Left hindlimb (tissue), 1 donor: ENCODE measurements around the gene AFAP1.

Experiments
- DNase-seq: peaks from one replicate; pipeline ENCODE4 v3.0.0-alpha.2; 2018

AFAP1 gene

DNA sequence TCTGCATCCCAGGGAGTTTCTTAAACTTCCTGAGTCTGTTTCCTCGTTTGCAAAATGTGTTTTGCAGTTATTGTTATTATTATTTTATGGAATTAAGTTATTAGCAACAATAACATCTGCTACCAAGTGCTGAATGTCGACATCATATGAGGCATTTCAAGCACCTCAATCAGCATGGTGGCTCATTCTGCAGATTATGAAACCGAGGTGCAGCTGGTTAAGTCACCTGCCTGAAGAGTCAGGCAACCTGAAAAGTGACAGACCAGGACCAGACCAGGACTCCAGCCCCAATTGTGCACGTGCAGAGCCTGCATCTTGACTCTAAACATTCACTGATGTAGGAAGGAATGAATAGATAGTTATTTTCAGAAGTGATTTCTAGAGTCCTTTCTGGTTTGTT lies 99.8 kb downstream of the AFAP1 start:
- no peak for DNase-seq

DNA sequence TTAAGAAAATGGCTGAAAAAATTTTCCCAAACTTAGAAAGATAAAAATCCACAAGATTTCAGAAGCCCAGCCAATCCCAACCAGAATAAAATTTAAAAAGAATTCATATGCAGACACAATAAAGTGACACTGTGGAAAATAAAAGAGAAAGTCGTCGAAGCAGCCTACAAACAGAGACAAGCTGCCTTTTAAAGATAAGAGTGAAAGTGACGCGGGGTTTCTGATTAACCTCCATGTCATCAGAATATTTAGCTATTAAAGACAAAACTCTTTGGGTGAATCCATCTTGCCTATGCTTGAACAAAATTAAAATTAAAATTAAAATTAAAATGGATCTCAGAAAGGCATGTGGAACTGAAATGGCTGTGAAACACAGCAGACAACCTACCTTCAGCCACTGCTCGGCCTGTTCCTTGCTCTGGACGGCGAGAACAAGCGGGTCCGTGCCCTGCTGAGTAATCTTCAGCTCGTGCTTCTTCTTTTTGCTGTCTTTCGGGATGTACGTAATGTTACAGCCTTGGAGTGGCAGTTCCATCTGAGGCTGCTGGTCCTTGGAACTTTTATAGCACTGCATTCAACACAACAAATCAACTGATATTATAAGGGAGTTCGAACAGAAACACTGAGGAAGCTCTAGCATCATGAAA lies 101.4 kb downstream of the AFAP1 start:
- DNase-seq = no peak

DNA sequence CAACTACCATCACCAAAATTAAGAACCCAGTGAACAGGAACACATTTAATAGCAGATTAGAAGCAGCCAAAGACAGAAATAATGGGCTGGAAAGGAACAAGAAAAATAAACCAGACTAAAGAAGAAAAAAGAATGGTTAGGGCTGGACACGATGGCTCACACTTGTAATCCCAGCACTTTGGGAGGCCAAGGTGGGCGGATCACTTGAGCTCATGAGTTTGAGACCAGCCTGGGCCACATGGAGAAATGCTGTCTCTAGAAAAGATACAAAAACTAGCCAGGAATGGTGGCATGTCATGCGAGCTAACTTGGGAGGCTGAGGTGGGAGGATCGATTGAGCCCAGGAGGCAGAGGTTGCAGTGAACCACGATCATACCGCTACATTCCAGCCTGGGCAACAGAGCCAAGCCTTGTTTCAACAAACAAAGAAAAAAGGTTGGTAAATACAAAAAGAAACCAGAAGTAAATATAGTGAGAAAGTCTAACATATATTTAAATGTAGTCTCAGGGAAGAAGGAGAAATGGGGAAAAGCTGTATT lies 102.0 kb downstream of the AFAP1 start:
- no peak for DNase-seq

DNA sequence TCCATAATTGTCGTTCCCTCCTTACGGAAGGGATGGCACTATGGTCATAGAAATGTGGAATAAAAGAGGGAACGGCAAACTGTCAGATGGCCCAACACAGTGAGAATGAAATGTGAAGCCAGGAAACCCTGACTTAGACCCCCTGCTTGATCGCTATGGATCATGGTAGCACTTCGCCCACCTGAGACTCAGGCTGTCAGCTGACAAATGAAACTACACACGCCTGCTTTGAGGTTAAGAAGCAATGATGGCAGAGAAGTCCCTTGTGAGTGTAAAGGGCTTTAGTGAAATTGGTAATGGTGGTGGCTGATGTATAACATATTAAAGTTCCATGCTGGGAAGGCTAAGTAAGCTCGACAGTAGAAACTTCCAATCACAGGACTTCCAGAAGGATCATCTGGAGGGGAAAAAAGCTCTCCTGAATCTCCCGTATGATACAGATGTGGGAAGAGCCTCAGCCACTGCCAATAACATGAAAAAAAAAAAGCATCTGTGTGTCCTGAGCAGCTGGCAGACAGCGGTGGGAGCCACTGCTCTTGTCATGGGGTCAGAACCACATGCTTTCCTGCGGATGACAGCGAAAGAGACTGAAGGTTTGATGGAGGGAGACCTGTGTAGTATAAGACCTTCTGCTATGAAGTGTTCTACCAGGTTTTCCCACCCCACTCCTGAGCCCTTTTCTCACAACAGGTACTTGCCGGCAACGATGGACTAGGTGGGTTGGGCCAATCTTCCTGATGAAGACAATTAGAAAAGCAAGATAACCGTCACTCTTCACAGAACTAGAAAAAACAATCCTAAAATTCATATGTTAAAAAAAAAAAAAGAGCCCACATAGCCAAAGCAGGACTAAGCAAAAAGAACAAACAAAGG lies 107.6 kb downstream of the AFAP1 start:
- DNase-seq = no peak

DNA sequence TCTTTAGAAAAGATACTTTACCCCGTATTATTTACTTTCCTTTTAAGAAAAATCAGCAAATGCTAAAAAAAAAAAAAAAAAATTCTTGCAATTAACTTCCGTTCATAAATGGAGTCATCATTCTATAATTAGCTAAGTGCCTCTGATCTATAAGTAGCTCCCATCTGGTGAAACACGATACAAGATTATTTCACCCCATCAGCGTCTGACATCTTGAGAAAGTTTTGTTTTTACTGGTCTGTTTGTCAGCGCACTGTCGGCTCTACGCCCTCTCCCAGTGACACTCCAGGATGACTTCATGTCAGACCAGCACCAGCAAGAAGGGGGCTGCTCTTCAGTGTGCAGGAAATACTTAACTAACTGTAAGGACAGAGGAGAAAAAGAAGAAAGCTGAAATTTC lies 108.3 kb downstream of the AFAP1 start:
- DNase-seq = no peak

DNA sequence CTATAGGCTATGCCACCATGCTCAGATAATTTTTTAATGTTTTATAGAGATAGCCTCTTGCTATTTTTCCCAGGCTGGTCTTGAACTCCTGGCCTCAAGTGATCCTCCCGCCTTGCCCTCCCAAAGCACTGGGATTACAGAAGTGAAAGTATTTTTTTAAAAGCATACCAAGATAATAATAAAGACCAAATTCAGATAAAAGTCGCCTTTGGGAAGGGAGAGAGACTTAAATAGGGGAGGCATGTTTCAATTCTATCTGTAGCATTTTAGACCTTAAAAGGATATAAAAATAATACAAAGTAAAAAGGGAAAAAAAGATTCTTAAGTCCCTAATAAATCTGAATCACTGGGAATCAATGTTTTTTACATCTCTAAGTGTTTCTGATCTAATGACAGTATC lies 108.9 kb downstream of the AFAP1 start:
- no peak for DNase-seq

DNA sequence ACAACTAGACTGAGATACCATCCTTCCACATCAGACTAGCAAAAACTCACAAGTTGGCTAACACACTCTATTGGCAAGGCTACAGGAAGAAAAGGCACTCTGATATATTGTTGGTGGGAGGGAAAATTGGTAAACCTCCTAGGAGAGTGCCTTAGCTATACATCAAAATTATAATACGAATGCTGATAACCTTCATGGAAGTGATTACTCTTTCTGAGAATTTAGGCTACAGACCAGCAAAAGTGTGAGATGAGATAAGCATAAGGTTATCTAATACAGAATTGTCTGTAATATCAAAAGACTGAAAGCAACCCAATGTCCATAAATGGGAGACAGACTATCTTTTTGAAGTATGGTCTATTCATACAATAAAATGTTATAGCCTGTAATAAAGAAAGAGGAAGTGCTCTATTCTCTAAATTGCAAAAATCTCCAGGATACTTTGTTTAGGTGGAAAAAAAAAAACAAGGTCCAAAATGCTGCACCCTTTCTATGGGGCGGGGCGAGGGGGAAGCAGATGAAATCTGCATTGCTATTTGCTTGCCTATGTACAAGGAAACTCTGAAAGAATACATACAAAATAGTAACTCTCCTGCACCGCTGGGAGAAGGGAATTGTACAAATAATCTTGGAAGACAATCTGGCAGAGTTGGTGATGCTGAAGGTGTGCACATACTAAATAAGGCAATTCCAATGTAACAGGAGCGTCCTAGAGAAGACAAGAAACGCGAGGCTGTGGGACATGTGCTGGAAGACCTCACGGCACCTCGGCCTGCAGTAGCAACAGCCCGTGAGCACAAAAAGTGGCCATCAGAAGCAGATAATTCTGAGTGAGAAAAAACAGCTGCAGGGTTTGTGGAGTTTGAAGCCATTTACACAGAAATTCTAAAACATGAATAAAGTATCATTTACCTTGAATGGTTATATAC lies 109.7 kb downstream of the AFAP1 start:
- DNase-seq = no peak

DNA sequence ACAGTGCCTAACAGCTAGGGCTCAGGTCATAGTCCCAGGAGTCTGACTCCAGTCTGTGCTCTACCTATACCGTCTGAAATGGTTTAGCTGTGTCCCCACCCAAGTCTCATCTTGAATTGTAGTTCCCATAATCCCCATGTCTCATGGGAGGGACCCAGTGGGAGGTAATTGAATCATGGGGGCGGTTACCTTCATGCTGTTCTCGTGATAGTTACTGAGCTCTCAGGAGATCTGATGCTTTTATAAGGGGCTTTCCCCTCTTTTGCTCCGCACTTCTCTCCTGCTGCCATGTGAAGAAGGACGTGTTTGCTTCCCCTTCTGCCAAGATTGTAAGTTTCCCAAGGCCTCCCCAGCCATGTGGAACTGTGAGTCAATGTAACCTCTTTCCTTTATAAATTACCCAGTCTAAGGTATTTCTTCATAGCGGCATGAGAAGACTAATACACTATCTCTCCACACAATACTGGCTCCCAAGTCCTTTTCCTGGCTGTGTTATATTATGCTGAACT lies 110.8 kb downstream of the AFAP1 start:
- DNase-seq = no peak

DNA sequence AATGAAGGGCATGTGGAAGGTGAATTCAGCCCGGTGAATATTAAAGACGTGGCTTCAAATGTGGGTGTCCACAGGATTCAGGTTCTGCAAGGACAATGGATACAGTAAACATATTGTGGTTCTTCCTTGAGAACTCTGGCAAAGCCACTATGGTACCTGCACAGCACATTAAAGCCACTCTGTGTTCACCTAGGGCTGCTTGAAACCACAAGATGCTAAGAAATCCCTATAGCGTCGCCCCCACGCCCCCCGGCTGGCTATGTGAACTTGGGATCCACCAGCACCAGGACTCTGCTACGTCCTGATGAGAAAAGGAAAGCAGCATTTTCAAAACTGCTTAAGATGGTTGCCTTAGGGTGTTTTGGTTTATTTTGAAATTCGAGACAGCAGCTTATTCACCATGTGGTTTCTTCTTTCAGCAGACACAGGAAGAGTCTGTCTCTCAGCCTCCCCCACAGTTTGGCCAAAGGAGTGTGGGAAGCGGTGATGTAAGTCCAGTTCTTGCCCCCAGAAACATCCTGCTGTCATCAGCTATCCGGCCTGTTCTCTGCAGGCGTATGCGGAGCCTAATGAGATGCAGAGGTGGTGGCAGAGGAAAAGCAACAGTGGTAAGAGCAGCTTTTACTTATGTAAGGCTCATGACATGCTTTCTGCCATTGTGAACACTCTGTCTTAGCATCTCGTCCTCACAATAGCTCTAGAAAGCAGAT lies 111.5 kb downstream of the AFAP1 start:
- DNase-seq = peak; percentile 91

DNA sequence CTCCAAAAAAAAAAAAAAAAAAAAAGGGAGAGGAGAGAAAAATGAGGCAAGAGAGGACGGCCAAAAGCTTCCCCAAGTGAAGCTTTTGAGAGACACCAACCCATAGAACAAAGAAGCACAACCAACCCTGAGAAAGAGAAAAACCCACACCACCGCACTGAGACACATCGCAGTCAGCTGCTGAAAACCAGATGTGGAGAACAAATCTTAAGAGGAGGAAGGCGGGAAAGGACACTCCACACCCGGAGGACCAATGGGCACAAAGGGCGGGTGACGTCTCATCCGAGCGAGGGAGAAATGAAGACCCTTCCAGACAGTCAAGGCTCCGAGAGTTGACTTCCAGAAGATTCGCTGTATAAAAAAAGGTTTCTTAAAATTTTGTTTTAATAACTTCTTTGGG lies 112.1 kb downstream of the AFAP1 start:
- DNase-seq = no peak

DNA sequence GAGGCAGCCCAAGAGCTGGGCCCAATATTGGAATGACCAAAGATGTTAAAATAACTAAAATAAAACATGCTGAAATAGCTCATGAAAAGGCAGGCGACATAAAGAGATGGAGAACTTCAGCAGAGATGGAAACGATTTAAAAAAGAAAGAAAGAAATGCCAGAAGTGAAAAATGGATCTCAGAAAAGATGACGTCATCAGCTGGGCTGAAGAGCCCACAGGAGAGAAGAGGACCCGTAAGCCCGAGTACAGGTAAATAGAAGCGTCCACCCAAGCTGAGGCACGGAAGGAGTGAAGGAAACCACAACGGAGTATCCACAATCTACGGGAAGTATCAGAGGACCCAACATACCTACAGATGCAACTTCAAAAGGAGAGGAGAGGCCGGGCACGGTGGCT lies 112.8 kb downstream of the AFAP1 start:
- no peak for DNase-seq

DNA sequence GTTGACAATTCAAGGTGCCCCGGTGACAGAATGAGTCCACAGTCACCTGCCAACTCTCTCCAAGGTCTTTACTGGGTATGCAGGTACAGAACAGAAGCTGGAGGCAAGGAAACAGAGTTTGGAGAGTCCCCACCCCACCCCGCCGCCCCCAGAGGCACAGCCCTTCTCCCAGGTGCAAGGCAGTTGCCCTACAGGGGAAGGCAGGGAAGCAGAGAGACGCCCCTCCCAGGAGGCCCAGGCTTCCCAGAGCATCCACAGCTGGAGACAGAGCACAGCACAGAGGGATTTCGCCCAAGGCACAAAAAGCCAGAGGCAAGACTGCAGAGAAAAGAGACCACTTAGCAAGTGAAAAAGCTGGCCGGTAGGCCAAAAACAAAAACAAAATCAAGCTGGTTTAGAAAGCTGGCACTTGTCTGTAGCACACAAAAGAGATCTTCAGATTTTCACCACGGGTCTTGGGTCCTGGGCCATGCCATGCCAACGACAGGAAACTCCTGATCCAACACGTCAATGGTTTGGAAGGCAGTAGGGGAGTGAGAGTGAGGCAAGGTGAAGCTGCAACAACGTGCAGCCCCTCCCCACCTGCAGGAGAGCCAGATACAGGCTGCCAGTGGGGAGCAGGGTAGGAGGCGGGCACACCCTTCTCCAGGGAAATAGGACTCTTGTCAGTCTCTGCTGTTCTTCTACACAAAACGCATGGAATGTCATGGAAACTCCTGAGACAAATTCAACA lies 113.3 kb downstream of the AFAP1 start:
- DNase-seq = no peak

DNA sequence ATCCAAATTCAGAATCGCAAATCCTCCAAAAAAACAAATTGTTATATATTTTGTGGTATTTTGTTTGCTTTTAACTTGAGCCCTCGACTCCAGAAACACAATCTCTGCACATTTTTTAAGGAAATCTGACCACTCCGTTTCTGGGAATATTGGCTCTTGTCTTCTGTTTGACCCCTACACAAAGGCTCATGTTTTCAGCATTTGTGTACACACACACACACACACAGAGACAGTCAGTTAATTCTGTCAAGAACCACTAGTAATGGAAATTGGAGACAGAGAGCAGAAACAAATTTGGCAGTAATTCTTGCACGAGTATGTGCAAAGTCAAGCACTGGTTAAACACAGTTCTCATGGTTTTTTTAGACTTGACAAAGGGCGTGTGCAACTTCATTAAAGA lies 115.4 kb downstream of the AFAP1 start:
- DNase-seq = no peak

DNA sequence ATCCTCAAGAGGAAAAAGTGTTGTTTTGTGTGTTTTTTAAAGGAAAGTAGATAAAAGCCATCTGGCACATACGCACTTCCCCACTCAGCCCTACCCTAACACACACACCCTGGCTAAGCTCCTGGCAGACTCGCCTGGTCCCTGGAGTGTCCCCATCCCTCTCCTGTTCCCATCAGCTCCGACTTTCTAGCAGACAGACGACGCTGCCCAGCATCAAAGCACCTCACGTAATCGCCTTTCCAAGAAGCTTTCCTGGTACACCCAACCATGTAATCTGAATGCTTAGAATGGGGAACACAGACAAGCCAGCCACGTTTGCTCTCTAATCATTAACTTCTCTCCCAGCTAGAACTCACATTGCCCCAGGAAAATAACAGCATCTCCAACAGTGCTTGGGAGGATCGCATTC lies 116.2 kb downstream of the AFAP1 start:
- DNase-seq = no peak

DNA sequence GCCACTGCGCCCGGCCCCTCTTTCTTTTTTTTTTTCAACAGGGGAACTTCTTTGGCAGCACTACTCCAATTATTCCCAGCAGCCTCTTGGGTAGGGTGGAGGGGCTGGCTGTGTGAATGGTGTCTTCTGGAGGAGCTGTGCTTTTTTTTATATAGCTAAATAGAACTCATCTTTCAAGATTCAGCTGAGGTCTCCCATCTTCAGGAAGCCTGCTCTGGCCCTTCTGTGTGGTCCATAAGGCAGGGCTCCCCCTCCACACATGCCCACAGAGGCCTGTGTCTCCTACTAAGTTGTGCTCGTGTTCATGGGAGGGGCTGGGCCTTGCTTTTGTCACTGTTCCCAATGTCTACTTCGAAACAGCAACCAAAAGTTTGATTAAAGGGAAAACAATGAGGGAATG lies 116.8 kb downstream of the AFAP1 start:
- DNase-seq = peak; percentile 59

DNA sequence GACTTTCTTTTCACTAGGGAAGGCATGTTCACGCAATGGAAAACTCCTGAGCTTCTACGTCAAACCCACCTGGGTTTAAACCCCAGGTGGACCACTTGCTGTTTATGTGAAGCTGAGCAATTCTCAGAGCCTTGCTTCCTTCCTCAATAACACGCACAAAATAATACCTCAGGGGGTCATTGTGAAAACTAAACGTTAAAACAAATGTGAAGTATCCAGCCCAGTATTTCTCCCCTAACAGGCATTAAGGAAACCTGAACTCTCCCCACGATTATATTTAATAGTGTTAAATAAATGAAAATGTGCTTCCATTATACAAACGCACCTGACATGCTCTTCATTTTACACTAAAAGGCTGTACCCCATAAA lies 117.5 kb downstream of the AFAP1 start:
- DNase-seq = no peak

DNA sequence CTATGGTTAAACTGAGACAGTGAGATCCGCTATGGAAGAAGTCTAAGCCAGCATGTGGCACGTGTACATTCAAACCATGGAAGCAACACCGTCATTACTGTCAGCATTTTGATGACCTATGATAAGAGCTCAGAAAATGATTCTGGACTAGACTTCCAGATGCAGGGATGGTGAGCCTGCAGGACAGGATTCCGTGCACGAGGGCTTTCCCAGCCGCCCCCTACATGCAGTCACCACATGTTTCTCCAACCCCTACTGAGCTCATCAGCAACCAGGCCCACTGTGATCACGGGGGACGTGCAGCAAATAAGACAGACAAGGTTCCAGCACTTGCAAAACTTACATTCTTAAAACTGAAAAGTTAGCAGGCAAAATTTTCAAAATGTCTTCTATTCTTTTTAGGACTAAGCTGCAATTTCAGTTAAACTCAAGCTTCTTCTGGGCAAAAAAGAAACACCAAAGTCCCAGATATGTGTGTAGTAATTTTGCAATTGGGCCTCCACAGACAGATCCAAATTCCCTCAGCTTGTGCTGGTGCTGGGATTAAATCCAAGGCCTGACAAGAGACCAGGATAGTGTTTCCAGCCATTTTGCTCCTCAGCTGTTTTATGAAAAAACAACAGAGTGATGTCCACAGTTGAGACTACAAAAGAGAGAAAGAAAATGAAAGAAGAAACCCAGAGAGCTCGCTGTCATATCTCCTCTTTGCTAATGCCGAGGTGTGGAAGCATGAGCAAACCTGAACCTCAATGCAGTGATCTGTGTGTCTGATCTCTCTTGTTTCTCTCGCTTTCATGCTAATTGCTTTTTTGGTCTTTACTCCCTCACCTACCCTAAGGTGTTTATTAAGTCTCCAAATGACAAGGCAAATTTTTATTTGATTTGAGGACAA lies 118.2 kb downstream of the AFAP1 start:
- no peak for DNase-seq

DNA sequence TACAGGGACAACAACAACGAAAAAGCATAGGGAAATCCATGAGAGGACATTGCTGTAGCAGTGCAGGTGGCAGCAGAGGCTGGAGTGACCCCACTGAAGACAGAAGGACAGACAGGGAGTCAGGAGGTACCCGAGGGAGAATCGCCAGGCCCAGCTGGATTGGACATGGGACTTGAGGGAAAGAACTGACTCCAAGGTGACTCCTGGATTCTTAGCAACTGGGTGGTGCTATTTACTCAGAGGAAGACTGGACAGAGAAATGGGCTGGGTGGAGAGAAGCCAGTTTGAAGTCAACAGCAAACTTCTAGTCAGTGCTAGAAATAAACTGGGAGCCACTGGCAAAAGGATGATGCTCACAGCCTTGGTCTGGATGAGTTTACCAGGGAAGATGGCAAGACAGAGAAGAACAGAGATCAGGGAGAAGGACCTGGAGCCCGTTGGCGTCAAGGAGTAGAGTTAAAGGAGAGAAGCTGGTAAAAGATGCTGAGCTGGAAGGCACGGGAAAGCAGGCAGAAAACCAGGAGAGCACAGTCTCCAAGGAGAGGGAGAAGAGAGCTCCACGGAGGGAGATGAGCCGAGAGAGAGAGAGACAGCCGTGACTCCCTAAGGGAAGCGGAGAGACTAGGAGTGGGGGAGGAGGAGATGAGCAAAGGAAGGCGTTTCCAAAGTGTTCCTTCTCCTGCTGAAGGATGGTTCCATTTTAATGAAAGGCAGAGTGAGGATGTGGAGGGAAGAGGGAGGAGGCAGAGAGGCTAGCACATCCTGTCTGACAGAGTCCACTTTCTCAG lies 119.4 kb downstream of the AFAP1 start:
- no peak for DNase-seq

DNA sequence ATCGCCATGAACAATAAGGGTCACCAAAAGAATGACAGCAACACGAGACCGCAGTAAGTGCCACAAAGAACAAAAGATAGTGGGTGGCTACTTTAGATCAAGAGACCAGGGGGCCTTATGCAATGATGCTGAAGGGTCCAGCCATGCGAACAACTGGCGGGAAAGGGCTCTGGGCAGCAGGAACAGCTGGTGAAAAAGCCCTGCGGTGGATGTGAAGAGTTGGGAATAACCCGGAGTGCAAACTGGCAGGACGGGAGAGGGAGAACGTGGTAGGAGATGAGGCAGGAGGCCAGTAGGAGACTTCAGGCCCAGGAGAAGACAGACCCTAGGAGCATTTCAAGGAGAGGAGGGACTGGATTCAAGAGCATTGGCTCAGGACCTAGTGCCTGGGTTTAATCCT lies 120.2 kb downstream of the AFAP1 start:
- DNase-seq = no peak
